PC-9 (cell line): Measurements from ENCODE around the gene MACROD2. TPM values are rescaled to one million over a fixed set of nuclear protein-coding genes. Genes with fewer than 3 reads are reported as not detected.

Experiments
- BruUV-seq: library from RNA; stranded (reverse); fragments of 400-500 nt; replicated peaks from 2 replicates; lab custom pipeline; 2021; lab: Mats Ljungman, UMichigan
- CTCF ChIA-PET: fragments of 300-600 bp; sonication (Branson Sonifier 250); formaldehyde crosslinking; loops from one replicate; lab custom pipeline; 2022; ENCODE audit warnings: antibody characterized with exemption; lab: Charles Lee
- POLR2A ChIA-PET: fragments of 300-600 bp; sonication (Branson Sonifier 250); formaldehyde crosslinking; loops from one replicate; lab custom pipeline; 2022; ENCODE audit warnings: antibody characterized with exemption; ENCODE audit not compliant: unreplicated experiment; lab: Charles Lee
- DNase-seq, 2 experiments: peaks; one replicate each; pipeline versions ENCODE4 v3.0.0 to v3.0.0-alpha.2; 2015 to 2022; ENCODE audit warnings: mixed read lengths in 1 of 2
- H2AFZ ChIP-seq: fragments of 200-600 bp; sonication (generic); 2 replicates; pipeline ENCODE4 v1.8.1; 2017; ENCODE audit warnings: antibody characterized with exemption
- H3F3A ChIP-seq: fragments of 200-600 bp; sonication (generic); 2 replicates; pipeline ENCODE4 v1.8.1; 2017; ENCODE audit warnings: antibody characterized with exemption, mild to moderate bottlenecking, low read depth; ENCODE audit not compliant: insufficient read depth
- H3K27ac ChIP-seq: fragments of 200-600 bp; sonication (generic); 2 replicates; pipeline ENCODE4 v1.6.1; 2016; ENCODE audit warnings: mixed run types
- H3K27me3 ChIP-seq: fragments of 200-600 bp; sonication (generic); 2 replicates; pipeline ENCODE4 v1.6.1; 2016; ENCODE audit warnings: low read depth, mixed run types; ENCODE audit not compliant: insufficient read depth
- H3K36me3 ChIP-seq: fragments of 200-600 bp; sonication (generic); 2 replicates; pipeline ENCODE4 v1.6.1; 2016; ENCODE audit warnings: low read depth, mixed run types
- H3K4me1 ChIP-seq: fragments of 200-600 bp; sonication (generic); replicated peaks from 2 replicates; pipeline ENCODE4 v1.6.1; 2016; ENCODE audit warnings: mixed run types; ENCODE audit not compliant: insufficient read depth
- H3K4me2 ChIP-seq: fragments of 200-600 bp; sonication (generic); 2 replicates; pipeline ENCODE4 v1.6.1; 2017; ENCODE audit warnings: mixed run types
- H3K4me3 ChIP-seq: fragments of 200-600 bp; sonication (generic); 2 replicates; pipeline ENCODE4 v1.6.1; 2016; ENCODE audit warnings: mixed run types
- H3K79me2 ChIP-seq: fragments of 200-600 bp; sonication (generic); 2 replicates; pipeline ENCODE4 v1.6.1; 2017; ENCODE audit warnings: low read depth, mixed run types
- H3K9me2 ChIP-seq: fragments of 200-600 bp; sonication (generic); 2 replicates; pipeline ENCODE4 v1.8.1; 2017; ENCODE audit warnings: mild to moderate bottlenecking; ENCODE audit not compliant: insufficient read depth
- H3K9me3 ChIP-seq: fragments of 200-600 bp; sonication (generic); 2 replicates; pipeline ENCODE4 v1.8.1; 2016; ENCODE audit warnings: low read depth; ENCODE audit not compliant: insufficient read depth
- H4K20me1 ChIP-seq: fragments of 200-600 bp; sonication (generic); 2 replicates; pipeline ENCODE4 v1.8.1; 2017; ENCODE audit not compliant: insufficient read depth
- EZH2 ChIP-seq: fragments of 200-600 bp; sonication (generic); IDR thresholded peaks from 2 replicates; pipeline ENCODE4 v1.8.0; 2017; ENCODE audit warnings: antibody characterized with exemption, low read depth
- intact Hi-C: fragments of 100-400 bp; cut with micrococcal nuclease; formaldehyde crosslinking; loops from one replicate; pipeline ENCODE4 v1.10.0; 2022; ENCODE audit not compliant: unreplicated experiment
- total RNA-seq: library from RNA; stranded (reverse); gene quantifications from 2 replicates; pipeline ENCODE4 v1.2.3, GENCODE V29; 2021
- TF ChIP-seq, protein P1 (sequence below): fragments of 200-600 bp; sonication (generic); conservative IDR thresholded peaks from 2 replicates; pipeline ENCODE4 v1.6.1; 2017; ENCODE audit warnings: mixed run types, antibody characterized with exemption, mild to moderate bottlenecking, moderate library complexity

MACROD2 gene
- total RNA-seq, 1 experiment from 2014 or later, result 11.4 TPM

DNA sequence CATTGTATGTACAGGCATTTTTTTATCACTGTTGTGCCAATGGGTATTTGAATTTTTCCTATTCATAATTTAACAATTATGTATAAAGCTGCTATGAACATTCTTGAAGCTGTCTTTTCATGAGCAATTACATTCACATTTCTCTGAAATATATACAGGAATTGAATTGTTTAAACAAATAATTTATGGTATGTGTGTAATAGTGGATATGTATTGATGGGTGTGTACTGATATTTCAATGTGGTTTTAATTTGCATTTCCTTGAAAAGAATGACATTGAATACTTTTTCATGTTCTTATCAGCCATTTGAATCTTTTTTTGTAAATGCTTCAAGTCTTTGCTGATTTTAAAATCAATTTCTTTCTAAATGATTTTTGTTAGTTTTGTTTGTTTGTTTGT is 971.5 kb downstream of the MACROD2 start:
- no TSS peak for BruUV-seq
- ChIA-PET CTCF (interaction anchor here (0.6 kb wide), 1 partner anchor 629 kb away, joined by 3 read pairs; the partner anchor contains the start of gene FLRT3), POLR2A (no interaction called here)

DNA sequence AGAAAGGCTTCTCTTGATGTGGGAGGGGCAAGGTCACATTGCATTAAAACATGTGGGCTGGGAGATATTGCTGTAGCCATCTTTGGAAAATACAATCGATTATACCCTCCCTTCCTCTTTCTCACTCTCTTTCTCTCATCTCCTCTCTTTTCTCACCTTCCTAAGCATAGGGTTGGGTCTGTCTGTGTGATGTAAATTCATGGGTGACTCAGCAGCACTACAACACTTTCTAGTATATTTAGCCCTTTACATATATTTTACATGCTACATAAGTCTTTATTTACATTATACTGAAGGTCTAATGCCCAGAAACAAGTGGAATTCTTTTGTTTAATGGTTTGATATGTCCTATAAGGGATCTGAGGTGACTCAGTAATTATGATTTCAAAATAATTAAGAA is 976.9 kb downstream of the MACROD2 start:
- Histone ChIP-seq H3K9me3 (no peaks in the 10 kb centered on the region), H3K4me2 (no peak overlapping the region), H3K36me3 (no peaks in the 10 kb centered on the region), H3K27ac (no peak overlapping the region), H3K9me2 (no peaks in the 10 kb centered on the region), H2AFZ (no peak overlapping the region), H3K79me2 (no peaks in the 10 kb centered on the region), H3K27me3 (no peaks in the 10 kb centered on the region), H4K20me1 (no peaks in the 10 kb centered on the region), H3K4me1 (no peaks in the 10 kb centered on the region), H3K4me3 (no peak overlapping the region), H3F3A (no peaks in the 10 kb centered on the region)
- TF ChIP-seq, protein P1, sequence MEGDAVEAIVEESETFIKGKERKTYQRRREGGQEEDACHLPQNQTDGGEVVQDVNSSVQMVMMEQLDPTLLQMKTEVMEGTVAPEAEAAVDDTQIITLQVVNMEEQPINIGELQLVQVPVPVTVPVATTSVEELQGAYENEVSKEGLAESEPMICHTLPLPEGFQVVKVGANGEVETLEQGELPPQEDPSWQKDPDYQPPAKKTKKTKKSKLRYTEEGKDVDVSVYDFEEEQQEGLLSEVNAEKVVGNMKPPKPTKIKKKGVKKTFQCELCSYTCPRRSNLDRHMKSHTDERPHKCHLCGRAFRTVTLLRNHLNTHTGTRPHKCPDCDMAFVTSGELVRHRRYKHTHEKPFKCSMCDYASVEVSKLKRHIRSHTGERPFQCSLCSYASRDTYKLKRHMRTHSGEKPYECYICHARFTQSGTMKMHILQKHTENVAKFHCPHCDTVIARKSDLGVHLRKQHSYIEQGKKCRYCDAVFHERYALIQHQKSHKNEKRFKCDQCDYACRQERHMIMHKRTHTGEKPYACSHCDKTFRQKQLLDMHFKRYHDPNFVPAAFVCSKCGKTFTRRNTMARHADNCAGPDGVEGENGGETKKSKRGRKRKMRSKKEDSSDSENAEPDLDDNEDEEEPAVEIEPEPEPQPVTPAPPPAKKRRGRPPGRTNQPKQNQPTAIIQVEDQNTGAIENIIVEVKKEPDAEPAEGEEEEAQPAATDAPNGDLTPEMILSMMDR, result no peak
- TF ChIP-seq EZH2, result no peak
- no TSS peak for BruUV-seq
- intact Hi-C loops, result no loop called here
- POLR2A ChIA-PET, result no interaction called here
- DNase-seq, result no peak
- CTCF ChIA-PET, result no interaction called here

More for the DNA sequence above, 971.5 kb downstream of the MACROD2 start:
- no peak overlapping the region for H2AFZ ChIP-seq
- H3F3A ChIP-seq, result peaks cover 9% of the 10 kb centered on the region
- no peak for DNase-seq
- no peak overlapping the region for H3K4me3 ChIP-seq
- H3K4me2 ChIP-seq, result no peak overlapping the region
- no peaks in the 10 kb centered on the region for H3K36me3 ChIP-seq
- no peaks in the 10 kb centered on the region for H3K9me2 ChIP-seq
- intact Hi-C loops, result loop anchor here (10.0 kb wide), 1 partner anchor 92 kb away; no protein-coding TSS in a partner anchor
- H3K4me1 ChIP-seq, result peaks cover 6% of the 10 kb centered on the region; the same call in 1 of the 2 replicates
- H4K20me1 ChIP-seq, result no peaks in the 10 kb centered on the region
- H3K27me3 ChIP-seq, result no peaks in the 10 kb centered on the region
- no peak overlapping the region for H3K27ac ChIP-seq
- TF ChIP-seq EZH2, result no peak
- TF ChIP-seq, protein P1, result no peak
- H3K79me2 ChIP-seq, result no peaks in the 10 kb centered on the region
- H3K9me3 ChIP-seq, result no peaks in the 10 kb centered on the region

DNA sequence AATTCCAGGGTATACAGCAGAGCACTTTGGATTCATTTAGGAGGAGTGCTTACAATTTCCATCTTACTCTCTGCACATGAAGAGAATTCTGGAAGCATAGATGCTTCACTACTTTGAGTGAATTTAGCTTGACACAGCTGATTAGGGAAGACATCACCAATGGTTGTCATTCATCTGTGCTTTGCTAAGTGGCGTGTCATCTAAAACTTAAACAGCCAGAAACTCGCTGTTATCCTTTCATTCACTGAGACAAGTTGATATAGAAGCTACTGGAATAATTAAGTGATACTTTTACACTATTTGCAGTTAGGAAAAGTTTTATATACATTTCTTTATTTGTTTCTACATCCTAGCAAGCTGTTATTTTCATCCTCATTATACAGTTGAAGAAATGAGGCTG is 977.4 kb downstream of the MACROD2 start:
- CTCF ChIA-PET, result no interaction called here
- no peak for TF ChIP-seq EZH2
- TF ChIP-seq, protein P1, result no peak
- BruUV-seq, result no TSS peak

More for the DNA sequence above, 977.4 kb downstream of the MACROD2 start:
- H3K9me3 ChIP-seq, result no peaks in the 10 kb centered on the region
- no peaks in the 10 kb centered on the region for H3K4me1 ChIP-seq
- H3K9me2 ChIP-seq, result no peaks in the 10 kb centered on the region
- H3K4me2 ChIP-seq, result no peak overlapping the region
- intact Hi-C loops, result no loop called here
- no peak overlapping the region for H3K27ac ChIP-seq
- H3K27me3 ChIP-seq, result no peaks in the 10 kb centered on the region
- H3K79me2 ChIP-seq, result no peaks in the 10 kb centered on the region
- H2AFZ ChIP-seq, result no peak overlapping the region
- no peaks in the 10 kb centered on the region for H4K20me1 ChIP-seq
- POLR2A ChIA-PET, result no interaction called here
- DNase-seq, result no peak
- H3K4me3 ChIP-seq, result no peak overlapping the region
- no peaks in the 10 kb centered on the region for H3K36me3 ChIP-seq
- H3F3A ChIP-seq, result no peaks in the 10 kb centered on the region
